BE2C (cell line): ENCODE results near the gene THYN1.

ENCODE experiments used
- DNase-seq: peaks from one replicate; pipeline ENCODE4 v3.0.0-alpha.2; 2020
- H3K27me3 ChIP-seq: fragments of 250-450 bp; sonication (Bioruptor Pico); 2 replicates; pipeline ENCODE4 v1.5.1; 2020; ENCODE audit warnings: mild to moderate bottlenecking
- H3K36me3 ChIP-seq: fragments of 250-450 bp; sonication (Bioruptor Pico); 2 replicates; pipeline ENCODE4 v1.5.1; 2020; ENCODE audit warnings: mild to moderate bottlenecking
- H3K4me1 ChIP-seq: fragments of 250-450 bp; sonication (Bioruptor Pico); 2 replicates; pipeline ENCODE4 v1.5.1; 2020
- H3K4me3 ChIP-seq: 2 replicates; pipeline ENCODE4 v1.5.1; 2011; ENCODE audit warnings: low read depth, low read length
- H3K9me3 ChIP-seq: fragments of 250-450 bp; sonication (Bioruptor Pico); 2 replicates; pipeline ENCODE4 v1.5.1; 2020
- CTCF ChIP-seq: IDR thresholded peaks from 2 replicates; pipeline ENCODE4 v1.5.1; 2012; ENCODE audit warnings: mild to moderate bottlenecking, low read depth, low read length

Gene THYN1

GRCh38 chr11:134246678-134247077 lies 6.5 kb downstream of the THYN1 start:
- no peak for DNase-seq
- no peak for TF ChIP-seq CTCF
- Histone ChIP-seq H3K36me3 (peaks cover 56% of the 10 kb centered on the region), H3K27me3 (no peaks in the 10 kb centered on the region), H3K4me3 (no peak overlapping the region), H3K9me3 (no peaks in the 10 kb centered on the region), H3K4me1 (no peaks in the 10 kb centered on the region)

GRCh38 chr11:134246100-134246499 lies 7.1 kb downstream of the THYN1 start:
- H3K4me1 ChIP-seq: no peaks in the 10 kb centered on the region
- H3K9me3 ChIP-seq: no peaks in the 10 kb centered on the region
- peaks cover 56% of the 10 kb centered on the region for H3K36me3 ChIP-seq
- DNase-seq: no peak
- H3K4me3 ChIP-seq: no peak overlapping the region
- no peak for TF ChIP-seq CTCF
- H3K27me3 ChIP-seq: no peaks in the 10 kb centered on the region

- H3K36me3 ChIP-seq: peaks cover 56% of the 10 kb centered on the region
Observed at GRCh38 chr11:134245434-134245833, 7.7 kb downstream of the THYN1 start.

GRCh38 chr11:134244593-134244992 lies 8.6 kb downstream of the THYN1 start:
- no peaks in the 10 kb centered on the region for H3K4me1 ChIP-seq
- no peaks in the 10 kb centered on the region for H3K9me3 ChIP-seq
- peak; percentile 34 for DNase-seq
- H3K4me3 ChIP-seq: no peak overlapping the region
- TF ChIP-seq CTCF: peak; percentile 63
- no peaks in the 10 kb centered on the region for H3K27me3 ChIP-seq
- peaks cover 63% of the 10 kb centered on the region for H3K36me3 ChIP-seq

More at GRCh38 chr11:134245434-134245833, 7.7 kb downstream of the THYN1 start:
- no peak for DNase-seq
- no peaks in the 10 kb centered on the region for H3K4me1 ChIP-seq
- no peak overlapping the region for H3K4me3 ChIP-seq
- no peaks in the 10 kb centered on the region for H3K27me3 ChIP-seq
- no peak for TF ChIP-seq CTCF
- H3K9me3 ChIP-seq: no peaks in the 10 kb centered on the region

GRCh38 chr11:134243913-134244312 lies 9.2 kb downstream of the THYN1 start:
- TF ChIP-seq CTCF: no peak
- no peaks in the 10 kb centered on the region for H3K9me3 ChIP-seq
- no peak for DNase-seq
- no peak overlapping the region for H3K4me3 ChIP-seq
- no peaks in the 10 kb centered on the region for H3K27me3 ChIP-seq
- H3K4me1 ChIP-seq: no peaks in the 10 kb centered on the region
- H3K36me3 ChIP-seq: peaks cover 66% of the 10 kb centered on the region

GRCh38 chr11:134242376-134242775 lies 10.8 kb downstream of the THYN1 start:
- DNase-seq: no peak
- Histone ChIP-seq H3K27me3 (no peaks in the 10 kb centered on the region), H3K36me3 (peaks cover 54% of the 10 kb centered on the region), H3K4me3 (no peak overlapping the region), H3K4me1 (no peaks in the 10 kb centered on the region), H3K9me3 (no peaks in the 10 kb centered on the region)
- no peak for TF ChIP-seq CTCF
